NCI-H2196 treated with DMSO at 0.1 percent for 48 hours (cell line): ENCODE data around the gene OAS3.
"Not testable (repeated sequence)": the region's sequence is repeated elsewhere in the genome, so short reads cannot be mapped to it uniquely, and the experiment has no call there.

Experiments
- DNase-seq: peaks from one replicate; lab custom pipeline; 2025; ENCODE audit not compliant: unreplicated experiment; lab: John Stamatoyannopoulos, UW

The OAS3 gene

DNA sequence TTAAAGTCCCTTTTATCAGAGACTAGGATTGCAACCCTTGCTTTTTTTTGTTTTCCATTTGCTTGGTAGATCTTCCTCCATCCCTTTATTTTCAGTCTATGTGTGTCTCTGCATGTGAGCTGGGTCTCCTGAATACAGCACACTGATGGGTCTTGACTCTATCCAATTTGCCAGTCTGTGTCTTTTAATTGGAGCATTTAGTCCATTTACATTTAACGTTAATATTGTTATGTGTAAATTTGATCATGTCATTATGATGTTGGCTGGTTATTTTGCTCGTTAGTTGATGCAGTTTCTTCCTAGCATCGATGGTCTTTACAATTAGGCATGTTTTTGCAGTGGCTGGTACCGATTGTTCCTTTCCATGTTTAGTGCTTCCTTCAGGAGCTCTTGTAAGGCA, 18.9 kb downstream of the OAS3 start:
- not testable (repeated sequence) for DNase-seq

DNA sequence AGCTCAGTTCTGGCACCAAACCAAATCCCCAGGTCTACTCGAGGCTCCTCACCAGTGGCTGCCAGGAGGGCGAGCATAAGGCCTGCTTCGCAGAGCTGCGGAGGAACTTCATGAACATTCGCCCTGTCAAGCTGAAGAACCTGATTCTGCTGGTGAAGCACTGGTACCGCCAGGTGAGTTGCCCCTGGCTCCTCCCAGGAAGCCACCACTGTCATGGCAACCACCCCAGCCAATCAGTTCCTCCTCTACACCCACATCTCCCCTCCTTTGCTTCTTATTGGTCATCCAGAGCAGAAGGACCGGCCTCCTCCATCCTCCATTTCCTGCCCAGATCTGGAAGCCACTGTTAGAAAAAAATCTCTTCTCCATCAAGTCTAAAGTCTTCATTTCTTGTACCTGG, 22.8 kb downstream of the OAS3 start:
- DNase-seq, result no peak

DNA sequence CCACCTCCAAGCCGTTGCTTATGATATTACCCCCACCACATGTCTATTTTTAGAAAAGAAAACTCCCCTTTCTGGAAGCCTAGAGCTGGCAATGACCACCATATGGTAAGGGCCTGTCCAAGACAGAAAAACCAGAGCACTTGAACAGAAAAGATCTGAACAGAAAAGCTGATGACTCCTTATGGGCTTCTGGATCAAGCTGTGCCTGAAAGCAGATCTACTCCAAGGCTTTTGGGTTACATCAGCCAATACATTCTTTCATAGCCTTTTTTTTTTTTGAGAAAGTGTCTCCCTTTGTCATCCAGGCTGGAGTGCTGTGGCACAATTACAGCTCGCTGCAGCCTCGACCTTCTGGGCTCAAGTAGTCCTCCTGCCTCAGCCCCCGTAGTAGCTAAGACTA, 23.3 kb downstream of the OAS3 start:
- no peak for DNase-seq

DNA sequence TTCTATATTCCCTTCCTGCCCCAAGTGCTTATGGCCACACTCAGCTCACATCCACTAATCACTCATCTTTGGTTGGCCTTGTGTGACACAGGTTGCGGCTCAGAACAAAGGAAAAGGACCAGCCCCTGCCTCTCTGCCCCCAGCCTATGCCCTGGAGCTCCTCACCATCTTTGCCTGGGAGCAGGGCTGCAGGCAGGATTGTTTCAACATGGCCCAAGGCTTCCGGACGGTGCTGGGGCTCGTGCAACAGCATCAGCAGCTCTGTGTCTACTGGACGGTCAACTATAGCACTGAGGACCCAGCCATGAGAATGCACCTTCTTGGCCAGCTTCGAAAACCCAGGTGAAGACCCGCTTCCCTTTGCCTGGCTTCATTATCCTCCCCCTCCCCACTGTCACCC, 24.3 kb downstream of the OAS3 start:
- DNase-seq, result no peak

DNA sequence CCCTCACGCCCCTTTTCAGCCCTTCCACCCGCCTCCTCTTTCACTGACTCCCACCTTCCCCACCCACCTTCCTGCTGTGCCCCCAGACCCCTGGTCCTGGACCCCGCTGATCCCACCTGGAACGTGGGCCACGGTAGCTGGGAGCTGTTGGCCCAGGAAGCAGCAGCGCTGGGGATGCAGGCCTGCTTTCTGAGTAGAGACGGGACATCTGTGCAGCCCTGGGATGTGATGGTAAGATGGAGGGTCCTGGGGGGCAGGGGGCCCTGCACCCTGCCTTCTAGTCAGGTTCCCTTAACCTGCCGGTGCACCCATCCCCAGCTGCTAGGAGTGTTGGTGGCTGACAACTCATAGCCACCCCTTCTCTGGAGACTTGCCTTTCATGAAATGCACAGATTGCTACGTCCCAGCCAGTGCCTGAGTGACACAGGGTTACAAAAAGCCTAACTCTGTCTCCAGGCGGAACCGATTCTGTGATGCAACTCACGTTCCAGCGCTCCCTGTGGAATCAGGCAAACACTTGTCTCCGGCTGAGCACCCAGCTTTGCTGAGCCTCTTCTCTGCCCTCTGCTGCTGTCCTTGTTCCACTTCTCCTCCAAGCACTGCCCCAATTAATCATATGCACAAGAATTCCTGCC, 25.1 kb downstream of the OAS3 start:
- DNase-seq, result no peak

DNA sequence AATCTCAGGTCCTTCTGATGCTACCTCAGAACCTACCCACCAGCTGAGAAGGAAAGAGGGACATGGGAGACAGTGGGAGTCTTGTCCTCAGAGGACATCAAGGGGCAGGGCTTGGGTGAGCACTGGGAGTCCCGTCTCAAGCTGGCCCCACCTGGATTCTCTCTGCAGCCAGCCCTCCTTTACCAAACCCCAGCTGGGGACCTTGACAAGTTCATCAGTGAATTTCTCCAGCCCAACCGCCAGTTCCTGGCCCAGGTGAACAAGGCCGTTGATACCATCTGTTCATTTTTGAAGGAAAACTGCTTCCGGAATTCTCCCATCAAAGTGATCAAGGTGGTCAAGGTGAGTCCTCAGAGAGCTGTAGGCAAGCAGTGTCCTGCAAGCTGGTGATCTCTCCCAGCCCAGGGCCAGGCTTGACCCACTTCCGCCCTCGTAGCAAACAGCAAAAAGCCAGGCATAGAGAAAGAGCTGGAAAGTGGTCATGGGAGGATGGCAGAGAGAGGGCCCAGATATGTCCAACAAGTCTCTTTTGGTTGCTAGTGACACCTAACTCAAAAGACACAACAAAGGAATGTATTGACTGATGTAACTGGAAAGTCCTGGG, 25.9 kb downstream of the OAS3 start:
- DNase-seq, result no peak

DNA sequence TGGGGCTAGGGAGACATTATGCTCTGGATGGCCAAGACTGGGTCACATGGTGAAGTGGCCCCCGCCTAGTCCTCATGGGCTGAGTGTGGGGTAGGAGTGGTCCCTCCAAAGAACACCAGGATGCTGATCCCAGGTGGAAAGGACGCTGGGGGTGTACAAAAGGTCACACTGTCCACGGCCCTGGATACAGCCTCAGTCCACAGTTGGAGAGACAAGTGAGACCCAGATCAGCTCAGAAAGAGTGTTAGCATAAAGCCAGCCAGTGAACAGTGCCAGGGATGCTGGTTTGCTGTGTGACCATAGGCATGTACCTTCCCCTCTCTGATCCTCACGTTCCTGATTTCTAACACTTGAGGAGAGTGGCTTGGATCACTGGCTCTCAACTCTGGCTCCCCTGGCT, 26.6 kb downstream of the OAS3 start:
- no peak for DNase-seq

DNA sequence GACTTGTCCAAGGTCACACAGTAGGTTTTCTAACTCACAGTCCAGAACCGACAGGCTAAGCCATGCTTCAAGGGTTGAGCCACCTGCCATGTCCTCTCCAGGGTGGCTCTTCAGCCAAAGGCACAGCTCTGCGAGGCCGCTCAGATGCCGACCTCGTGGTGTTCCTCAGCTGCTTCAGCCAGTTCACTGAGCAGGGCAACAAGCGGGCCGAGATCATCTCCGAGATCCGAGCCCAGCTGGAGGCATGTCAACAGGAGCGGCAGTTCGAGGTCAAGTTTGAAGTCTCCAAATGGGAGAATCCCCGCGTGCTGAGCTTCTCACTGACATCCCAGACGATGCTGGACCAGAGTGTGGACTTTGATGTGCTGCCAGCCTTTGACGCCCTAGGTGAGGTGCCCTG, 27.4 kb downstream of the OAS3 start:
- no peak for DNase-seq

DNA sequence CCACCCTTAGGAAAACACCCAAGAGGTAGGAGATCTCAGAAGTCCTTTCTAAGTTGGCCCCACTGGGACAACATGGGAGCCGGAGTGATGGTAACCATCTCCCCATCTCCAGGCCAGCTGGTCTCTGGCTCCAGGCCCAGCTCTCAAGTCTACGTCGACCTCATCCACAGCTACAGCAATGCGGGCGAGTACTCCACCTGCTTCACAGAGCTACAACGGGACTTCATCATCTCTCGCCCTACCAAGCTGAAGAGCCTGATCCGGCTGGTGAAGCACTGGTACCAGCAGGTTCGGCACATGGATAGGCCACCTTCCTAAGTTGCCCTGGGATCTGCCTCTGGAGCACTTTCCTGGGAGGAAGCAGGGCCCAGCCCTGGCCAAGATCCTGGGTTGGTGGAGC, 29.0 kb downstream of the OAS3 start:
- no peak for DNase-seq

DNA sequence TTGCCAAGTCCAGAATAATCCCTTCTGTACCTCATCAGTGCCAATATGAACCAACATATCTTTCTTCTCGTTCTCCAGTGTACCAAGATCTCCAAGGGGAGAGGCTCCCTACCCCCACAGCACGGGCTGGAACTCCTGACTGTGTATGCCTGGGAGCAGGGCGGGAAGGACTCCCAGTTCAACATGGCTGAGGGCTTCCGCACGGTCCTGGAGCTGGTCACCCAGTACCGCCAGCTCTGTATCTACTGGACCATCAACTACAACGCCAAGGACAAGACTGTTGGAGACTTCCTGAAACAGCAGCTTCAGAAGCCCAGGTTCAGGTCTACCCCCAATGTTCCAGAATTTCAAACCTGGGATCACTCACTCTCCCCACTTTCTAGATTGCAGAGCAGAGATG, 29.6 kb downstream of the OAS3 start:
- no peak for DNase-seq

DNA sequence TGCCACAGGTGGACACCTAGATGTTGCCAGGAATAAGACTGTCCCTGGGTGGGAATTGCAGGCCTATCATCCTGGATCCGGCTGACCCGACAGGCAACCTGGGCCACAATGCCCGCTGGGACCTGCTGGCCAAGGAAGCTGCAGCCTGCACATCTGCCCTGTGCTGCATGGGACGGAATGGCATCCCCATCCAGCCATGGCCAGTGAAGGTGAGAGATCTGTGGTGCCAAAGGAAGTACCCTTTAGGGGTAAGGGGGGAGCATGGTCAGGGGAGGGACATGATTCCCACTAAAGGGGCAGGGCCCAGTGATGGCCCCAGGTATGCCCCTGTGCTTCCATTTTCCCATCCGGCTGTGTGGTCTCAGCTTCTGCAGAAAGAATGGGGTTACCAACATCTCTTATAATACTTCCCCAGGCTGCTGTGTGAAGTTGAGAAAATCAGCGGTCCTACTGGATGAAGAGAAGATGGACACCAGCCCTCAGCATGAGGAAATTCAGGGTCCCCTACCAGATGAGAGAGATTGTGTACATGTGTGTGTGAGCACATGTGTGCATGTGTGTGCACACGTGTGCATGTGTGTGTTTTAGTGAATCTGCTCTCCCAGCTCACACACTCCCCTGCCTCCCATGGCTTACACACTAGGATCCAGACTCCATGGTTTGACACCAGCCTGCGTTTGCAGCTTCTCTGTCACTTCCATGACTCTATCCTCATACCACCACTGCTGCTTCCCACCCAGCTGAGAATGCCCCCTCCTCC, 31.5 kb downstream of the OAS3 start:
- DNase-seq, result no peak

DNA sequence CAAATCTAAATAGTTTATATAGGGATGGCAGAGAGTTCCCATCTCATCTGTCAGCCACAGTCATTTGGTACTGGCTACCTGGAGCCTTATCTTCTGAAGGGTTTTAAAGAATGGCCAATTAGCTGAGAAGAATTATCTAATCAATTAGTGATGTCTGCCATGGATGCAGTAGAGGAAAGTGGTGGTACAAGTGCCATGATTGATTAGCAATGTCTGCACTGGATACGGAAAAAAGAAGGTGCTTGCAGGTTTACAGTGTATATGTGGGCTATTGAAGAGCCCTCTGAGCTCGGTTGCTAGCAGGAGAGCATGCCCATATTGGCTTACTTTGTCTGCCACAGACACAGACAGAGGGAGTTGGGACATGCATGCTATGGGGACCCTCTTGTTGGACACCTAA, 32.1 kb downstream of the OAS3 start:
- no peak for DNase-seq

DNA sequence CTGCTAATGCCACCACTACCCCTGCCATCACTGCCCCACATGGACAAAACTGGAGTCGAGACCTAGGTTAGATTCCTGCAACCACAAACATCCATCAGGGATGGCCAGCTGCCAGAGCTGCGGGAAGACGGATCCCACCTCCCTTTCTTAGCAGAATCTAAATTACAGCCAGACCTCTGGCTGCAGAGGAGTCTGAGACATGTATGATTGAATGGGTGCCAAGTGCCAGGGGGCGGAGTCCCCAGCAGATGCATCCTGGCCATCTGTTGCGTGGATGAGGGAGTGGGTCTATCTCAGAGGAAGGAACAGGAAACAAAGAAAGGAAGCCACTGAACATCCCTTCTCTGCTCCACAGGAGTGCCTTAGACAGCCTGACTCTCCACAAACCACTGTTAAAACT, 33.0 kb downstream of the OAS3 start:
- no peak for DNase-seq

DNA sequence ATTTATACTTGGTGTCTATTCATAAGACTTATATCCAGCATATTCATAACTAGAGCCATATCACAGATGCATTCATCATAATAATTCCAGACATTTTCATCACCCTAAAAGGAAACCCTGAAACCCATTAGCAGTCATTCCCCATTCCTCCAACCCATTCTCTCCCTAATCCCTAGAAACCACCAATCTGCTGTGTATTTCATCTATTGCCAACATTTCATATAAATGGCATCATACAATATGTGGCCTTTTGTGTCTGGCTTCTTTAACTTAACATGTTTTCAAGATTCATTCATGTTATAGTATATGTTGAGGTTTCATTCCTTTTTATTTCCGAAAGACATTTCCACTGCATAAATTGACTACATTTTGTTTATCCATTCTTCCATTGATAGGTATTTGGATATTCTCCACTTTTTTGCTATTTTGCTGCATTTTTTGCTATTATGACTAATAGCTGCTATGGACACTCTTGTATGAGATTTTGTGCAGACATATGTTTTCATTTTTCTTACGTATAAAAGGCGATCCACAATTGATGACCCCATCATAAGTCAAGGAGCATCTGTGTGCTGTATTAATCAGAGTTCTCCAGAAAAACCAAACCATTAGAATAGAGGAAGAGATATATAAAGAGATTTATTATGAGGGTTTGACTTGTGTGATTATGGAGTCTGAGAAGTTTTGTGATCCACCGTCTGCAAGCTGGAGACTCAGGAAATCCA, 34.9 kb downstream of the OAS3 start:
- no peak for DNase-seq

DNA sequence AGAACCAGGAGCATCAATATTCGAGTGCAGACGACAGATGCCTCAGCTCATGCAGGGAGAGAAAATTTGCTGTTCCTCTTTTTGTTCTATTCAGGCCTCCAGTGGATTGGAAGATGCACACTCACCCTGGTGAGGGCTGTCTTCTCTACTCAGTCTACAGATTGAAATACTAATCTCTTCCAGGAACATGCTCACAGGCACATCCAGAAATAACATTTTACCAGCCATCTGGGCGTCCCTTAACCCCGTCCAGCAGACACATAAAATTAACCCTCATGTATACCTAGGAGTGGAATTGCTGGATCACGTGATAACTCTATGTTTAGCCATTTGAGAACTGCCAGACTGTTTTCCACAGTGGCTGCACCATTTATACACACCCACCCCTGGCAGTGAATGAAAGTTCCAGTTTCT, 35.6 kb downstream of the OAS3 start:
- no peak for DNase-seq

DNA sequence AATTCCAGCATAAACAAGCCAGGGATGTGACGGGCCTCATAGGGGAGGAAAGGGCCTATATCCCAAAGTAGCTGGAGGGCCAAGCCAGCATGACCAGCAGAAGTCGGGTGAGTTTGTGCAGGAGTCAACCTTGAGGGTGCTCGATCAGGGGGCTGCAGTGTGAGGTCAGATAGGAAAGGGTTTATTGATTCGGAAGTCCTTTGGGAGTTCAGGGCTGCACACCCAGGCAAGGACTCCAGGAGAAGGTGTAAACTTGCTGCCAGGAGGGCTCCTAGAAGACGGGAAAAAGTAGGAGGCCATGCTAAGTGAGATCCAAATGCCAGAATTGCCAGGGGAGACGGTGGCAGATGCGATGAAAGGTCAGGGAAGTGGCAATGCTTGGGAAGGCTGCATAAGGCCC, 36.6 kb downstream of the OAS3 start:
- DNase-seq, result no peak

DNA sequence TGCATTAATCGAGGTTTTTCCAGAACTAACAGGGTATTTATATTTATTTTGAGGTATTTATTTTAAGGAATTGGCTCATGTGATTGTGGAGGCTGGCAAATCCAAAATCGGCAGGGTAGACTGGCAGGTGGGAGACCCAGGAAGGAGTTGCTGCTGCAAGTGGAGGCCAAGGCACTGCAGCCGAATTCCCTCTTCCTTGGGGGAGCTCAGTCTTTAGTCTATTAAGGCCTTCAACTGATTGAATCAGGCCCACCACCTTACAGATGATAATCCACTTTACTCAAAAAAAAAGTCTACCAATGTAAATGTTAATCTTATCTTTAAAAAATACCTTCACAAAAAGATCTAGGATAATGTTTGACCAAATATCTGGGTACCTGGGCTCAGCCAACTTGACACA, 38.9 kb downstream of the OAS3 start:
- no peak for DNase-seq

DNA sequence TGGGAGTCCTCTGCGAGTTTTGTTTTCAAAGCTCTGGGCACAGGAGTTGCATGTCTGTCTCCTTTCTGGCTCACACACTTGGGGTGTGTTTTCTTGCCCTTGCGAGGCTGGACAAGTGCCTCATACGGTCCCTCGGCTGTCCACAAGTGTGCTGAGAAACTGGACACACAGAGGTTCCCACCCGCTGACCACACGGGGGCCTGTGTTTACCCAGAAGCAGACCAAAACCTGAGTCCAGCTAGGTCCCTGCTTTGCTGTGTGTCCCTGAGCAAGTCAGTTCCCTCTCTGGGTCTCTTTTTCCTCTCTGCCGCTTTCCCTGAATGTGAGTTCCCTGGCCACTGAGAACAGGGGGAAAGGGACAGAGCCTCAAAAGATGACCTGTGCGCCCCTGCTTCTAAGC, 39.4 kb downstream of the OAS3 start:
- DNase-seq, result no peak

DNA sequence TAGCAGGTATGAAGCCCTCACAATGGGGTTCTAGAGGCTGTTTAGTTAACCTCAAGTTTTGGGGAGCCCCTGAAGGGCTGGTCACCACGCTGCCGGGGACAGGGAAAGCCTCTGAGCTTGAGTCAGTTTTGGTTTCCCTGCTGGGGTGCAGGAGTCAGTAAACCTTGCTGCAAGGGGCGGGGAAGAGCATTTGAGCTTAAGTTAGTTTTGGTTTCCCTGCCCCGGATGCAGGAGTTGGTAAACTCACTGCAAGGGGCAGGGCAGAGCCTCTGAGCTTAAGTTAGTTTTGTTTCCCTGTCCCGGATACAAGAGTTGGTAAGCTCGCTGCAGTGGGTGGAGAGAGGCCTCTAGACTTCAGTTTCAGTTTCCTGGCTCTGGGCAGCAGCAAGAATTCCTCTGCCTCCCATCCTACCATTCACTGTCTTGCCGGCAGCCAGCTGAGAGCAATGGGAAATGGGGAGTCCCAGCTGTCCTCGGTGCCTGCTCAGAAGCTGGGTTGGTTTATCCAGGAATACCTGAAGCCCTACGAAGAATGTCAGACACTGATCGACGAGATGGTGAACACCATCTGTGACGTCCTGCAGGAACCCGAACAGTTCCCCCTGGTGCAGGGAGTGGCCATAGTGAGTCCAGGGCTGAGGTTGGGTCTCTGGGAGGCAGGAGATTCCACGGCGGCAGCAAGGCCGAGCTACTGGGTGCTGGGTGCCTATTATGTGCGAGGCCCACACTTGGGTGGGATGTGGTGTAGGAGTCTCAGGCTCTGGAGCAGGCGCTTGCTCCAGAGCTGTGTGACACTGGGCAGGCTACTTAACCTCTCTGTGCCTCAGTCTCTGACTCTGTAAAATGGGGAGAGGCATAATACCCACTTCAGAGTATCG, 40.1 kb downstream of the OAS3 start, which contains the start of gene OAS2:
Gene OAS2 (plus strand): TSS at position 357 of the 878 bp plus-strand sequence. CDS start 90 bp downstream, at position 447.
- no peak for DNase-seq

DNA sequence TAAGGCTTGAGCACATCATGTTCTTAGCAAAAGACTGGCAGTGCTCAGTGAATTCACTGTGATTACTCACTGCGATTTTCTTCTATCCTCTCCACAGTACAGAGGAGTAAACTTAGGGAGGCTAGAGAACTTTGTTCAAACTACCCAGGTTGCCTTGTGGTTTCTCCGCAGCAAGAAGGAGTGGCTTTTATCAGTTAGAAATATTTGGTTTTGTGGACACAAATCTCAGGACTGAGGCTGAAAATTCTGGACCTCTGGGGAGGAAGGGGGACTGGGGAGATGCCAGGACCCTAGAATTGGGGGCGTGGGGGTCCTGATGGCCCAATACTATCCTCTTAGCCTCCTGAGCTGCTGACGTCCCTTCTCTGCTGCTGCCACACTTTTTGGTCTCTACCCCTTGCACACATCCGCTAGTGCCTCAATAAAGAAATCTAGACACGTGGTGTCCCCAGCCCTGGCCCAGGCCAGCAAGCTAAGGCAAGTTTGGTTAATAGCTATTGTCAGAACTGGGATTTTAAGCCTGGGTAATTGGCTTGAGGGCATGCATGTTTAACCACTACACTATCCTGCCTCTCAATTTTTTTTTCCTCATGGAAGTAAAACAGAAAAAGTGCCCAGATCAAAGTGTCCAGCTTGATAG, 40.9 kb downstream of the OAS3 start:
- DNase-seq, result no peak
